Left lung (tissue), 14 donors: ENCODE data around the gene ALG12. TPM values are rescaled to one million over a fixed set of nuclear protein-coding genes. Genes with fewer than 3 reads are reported as not detected.

Experiments used
- ATAC-seq: fragments of 200-7000 bp; cut with Tn5 transposase; one replicate; pipeline ENCODE4 v1.9.1; 2020; ENCODE audit warnings: moderate library complexity
- DNase-seq, 4 donors: peaks; one replicate each; pipeline ENCODE4 v3.0.0-alpha.2; 2013 to 2020
- H3K27ac ChIP-seq, 2 donors: fragments of 200-600 bp; sonication (generic) in 1 of 2; one replicate each; pipeline versions ENCODE4 v1.5.0 to v1.8.0; 2020 to 2021
- H3K27me3 ChIP-seq, 2 donors: fragments of 200-600 bp; sonication (generic) in 1 of 2; one replicate each; pipeline versions ENCODE4 v1.5.0 to v1.8.0; 2020 to 2021
- H3K36me3 ChIP-seq, 2 donors: fragments of 200-600 bp; sonication (generic) in 1 of 2; one replicate each; pipeline versions ENCODE4 v1.5.0 to v1.8.0; 2020 to 2021
- H3K4me1 ChIP-seq, 2 donors: fragments of 200-600 bp; one replicate each; pipeline ENCODE4 v1.8.0; 2021
- H3K4me3 ChIP-seq, 2 donors: fragments of 200-600 bp; sonication (generic) in 1 of 2; one replicate each; pipeline versions ENCODE4 v1.5.0 to v1.8.0; 2020 to 2021; ENCODE audit warnings: mild to moderate bottlenecking in 1 of 2
- H3K9me3 ChIP-seq, 2 donors: fragments of 200-600 bp; sonication (generic) in 1 of 2; one replicate each; pipeline versions ENCODE4 v1.5.0 to v1.8.0; 2020 to 2021
- CTCF ChIP-seq, 2 donors: fragments of 200-600 bp; sonication (generic) in 1 of 2; IDR thresholded peaks; one replicate each; pipeline versions ENCODE4 v1.5.0 to v1.8.0; 2021; ENCODE audit warnings: antibody characterized with exemption in 2 of 2
- intact Hi-C, 2 donors: fragments of 100-400 bp; cut with DNase I; formaldehyde crosslinking; loops; one replicate each; pipeline versions ENCODE4 v1.11.2 to v1.14.2; 2022
- long read RNA-seq, 12 donors: library from polyadenylated mRNA in 2 of 12; unstranded in 2 of 12; transcript quantifications; one replicate each; pipeline ENCODE4 v2.0.0 and lab custom pipeline, GENCODE V29; 2019 to 2026
- polyA plus RNA-seq, 6 donors: library from polyadenylated mRNA; unstranded; fragments of 120-200 nt; gene quantifications; one replicate each; pipeline ENCODE4 v1.2.1, GENCODE V29; 2013; ENCODE audit not compliant: insufficient read length in 6 of 6
- total RNA-seq, 2 donors: library from RNA; stranded (reverse); fragmentation: NEBNext Ultra II Directional; extraction: Animal tissue kit (Norgen Biotek cat#: 25700); gene quantifications; one replicate each; pipeline ENCODE4 v1.2.1, GENCODE V29; 2021
- donor health status: DM: no; HTN: yes; CAD: no.
- donor health status: DM: no; HTN: no; CAD: no.

The ALG12 gene
- total RNA-seq = 10 to 100 TPM; 29.4 to 35.2 TPM
- polyA plus RNA-seq = 10 to 100 TPM; 16.4 to 32.6 (median 23.7) TPM
- long read RNA-seq, donor 1, full-length matches to known transcripts = 8 of 51 reads
- long read RNA-seq, donor 1, partial matches to known transcripts = 23 of 51 reads
- long read RNA-seq, donor 1, other reads (novel, unspliced or antisense) = 20 of 51 reads
- long read RNA-seq, donor 2, full-length matches to known transcripts = 7 of 7 reads
- long read RNA-seq, donor 2, partial matches to known transcripts = 0 of 7 reads
- long read RNA-seq, donor 2, other reads (novel, unspliced or antisense) = 0 of 7 reads
- long read RNA-seq, donor 3, full-length matches to known transcripts = 5 of 5 reads
- long read RNA-seq, donor 3, partial matches to known transcripts = 0 of 5 reads
- long read RNA-seq, donor 3, other reads (novel, unspliced or antisense) = 0 of 5 reads
- long read RNA-seq, donor 4, full-length matches to known transcripts = 15 of 22 reads
- long read RNA-seq, donor 4, partial matches to known transcripts = 3 of 22 reads
- long read RNA-seq, donor 4, other reads (novel, unspliced or antisense) = 4 of 22 reads
- long read RNA-seq, donor 5, full-length matches to known transcripts = 8 of 8 reads
- long read RNA-seq, donor 5, partial matches to known transcripts = 0 of 8 reads
- long read RNA-seq, donor 5, other reads (novel, unspliced or antisense) = 0 of 8 reads
- long read RNA-seq, donor 6, full-length matches to known transcripts = 3 of 3 reads
- long read RNA-seq, donor 6, partial matches to known transcripts = 0 of 3 reads
- long read RNA-seq, donor 6, other reads (novel, unspliced or antisense) = 0 of 3 reads
- long read RNA-seq, donor 7, full-length matches to known transcripts = 3 of 14 reads
- long read RNA-seq, donor 7, partial matches to known transcripts = 0 of 14 reads
- long read RNA-seq, donor 7, other reads (novel, unspliced or antisense) = 11 of 14 reads
- long read RNA-seq, donor 8, full-length matches to known transcripts = 4 of 40 reads
- long read RNA-seq, donor 8, partial matches to known transcripts = 18 of 40 reads
- long read RNA-seq, donor 8, other reads (novel, unspliced or antisense) = 18 of 40 reads
- long read RNA-seq, donor 9 = 0 reads
- long read RNA-seq, donor 10, full-length matches to known transcripts = 12 of 16 reads
- long read RNA-seq, donor 10, partial matches to known transcripts = 2 of 16 reads
- long read RNA-seq, donor 10, other reads (novel, unspliced or antisense) = 2 of 16 reads
- long read RNA-seq, donor 11, full-length matches to known transcripts = 5 of 5 reads
- long read RNA-seq, donor 11, partial matches to known transcripts = 0 of 5 reads
- long read RNA-seq, donor 11, other reads (novel, unspliced or antisense) = 0 of 5 reads
- long read RNA-seq, donor 12, full-length matches to known transcripts = 2 of 2 reads
- long read RNA-seq, donor 12, partial matches to known transcripts = 0 of 2 reads
- long read RNA-seq, donor 12, other reads (novel, unspliced or antisense) = 0 of 2 reads

DNA sequence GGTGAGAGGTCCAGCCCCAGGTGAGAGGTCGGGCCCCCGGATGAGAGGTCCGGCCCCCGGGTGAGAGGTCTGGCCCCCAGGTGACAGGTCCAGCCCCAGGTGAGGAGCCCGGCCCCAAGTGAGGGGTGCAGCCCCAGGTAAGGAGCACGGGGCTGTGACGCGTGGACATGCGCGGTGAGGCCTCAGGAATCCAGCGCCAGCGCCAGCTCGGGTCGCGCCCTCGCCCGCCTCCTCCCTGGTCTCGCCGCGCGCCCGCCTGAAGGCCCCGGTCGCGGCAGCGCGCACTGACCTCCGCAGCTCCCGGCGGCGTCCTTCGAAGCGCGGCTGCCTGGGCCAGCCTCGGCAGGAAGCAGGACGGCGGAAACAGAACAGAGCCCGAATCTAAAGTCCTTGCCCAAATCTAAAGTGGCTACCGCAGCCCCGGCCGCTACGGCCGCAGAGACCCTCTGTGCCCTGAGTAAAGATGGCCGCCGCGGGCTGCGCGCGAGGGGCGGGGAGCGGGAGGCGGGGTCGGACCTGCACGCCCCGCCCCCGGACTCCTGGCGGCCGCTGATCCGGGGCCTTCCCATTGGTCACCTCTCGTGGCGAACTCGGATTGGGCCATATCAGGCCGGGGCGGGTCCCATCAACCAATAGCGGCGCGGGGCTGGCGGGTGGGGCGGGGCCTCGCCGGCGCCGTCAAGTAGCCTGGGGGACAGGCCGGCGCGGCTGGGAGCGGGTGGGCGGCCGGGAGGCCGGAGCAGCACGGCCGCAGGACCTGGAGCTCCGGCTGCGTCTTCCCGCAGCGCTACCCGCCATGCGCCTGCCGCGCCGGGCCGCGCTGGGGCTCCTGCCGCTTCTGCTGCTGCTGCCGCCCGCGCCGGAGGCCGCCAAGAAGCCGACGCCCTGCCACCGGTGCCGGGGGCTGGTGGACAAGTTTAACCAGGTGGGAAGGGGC is at the start of gene ALG12, which contains the start of gene CRELD2:
ALG12 (minus strand) TSS at position 465 of the 937 bp plus-strand sequence. CDS start 4,673 bp downstream, outside the sequence.
CRELD2 (plus strand) TSS at position 661 of the 937 bp plus-strand sequence; CDS start at position 797, 136 bp downstream.
- TF ChIP-seq CTCF (IDR thresholded peaks at IDR 0.05) = no peak
- Histone ChIP-seq H3K9me3 (no peaks in the 10 kb centered on the region), H3K36me3 (peaks cover 0 to 34% of the 10 kb centered on the region in 2 donors), H3K27me3 (no peaks in the 10 kb centered on the region), H3K4me1 (peaks cover 13 to 30% of the 10 kb centered on the region in 2 donors), H3K27ac (peak within 1 kb of the TSS; percentile 96), H3K4me3 (peak within 1 kb of the TSS; percentile 87 to 93)
- DNase-seq = peak; percentile 96 to 98 (median 97)
- intact Hi-C loops = loop anchor here in 1 of 2 donors (10.0 kb wide), 1 partner anchor 143 kb away; no protein-coding TSS in a partner anchor
- ATAC-seq = peak; percentile 97

GRCh38 chr22:49967706-49968208 is 49.5 kb upstream of the ALG12 start:
- H3K4me1 ChIP-seq = peaks cover 44 to 98% of the 10 kb centered on the region in 2 donors
- DNase-seq (peak in 3 of 4 donors; percentile 49 to 79 (median 75)), ATAC-seq (no peak)
- H3K9me3 ChIP-seq = no peaks in the 10 kb centered on the region
- H3K27ac ChIP-seq = peak overlapping the region; percentile 95 to 97
- intact Hi-C loops = no loop called here
- H3K27me3 ChIP-seq = peaks cover 0 to 8% of the 10 kb centered on the region in 2 donors
- H3K4me3 ChIP-seq = peak overlapping the region in 1 of 2 donors; percentile 100
- TF ChIP-seq CTCF (IDR thresholded peaks at IDR 0.05) = no peak
- peaks cover 0 to 36% of the 10 kb centered on the region in 2 donors for H3K36me3 ChIP-seq

DNA sequence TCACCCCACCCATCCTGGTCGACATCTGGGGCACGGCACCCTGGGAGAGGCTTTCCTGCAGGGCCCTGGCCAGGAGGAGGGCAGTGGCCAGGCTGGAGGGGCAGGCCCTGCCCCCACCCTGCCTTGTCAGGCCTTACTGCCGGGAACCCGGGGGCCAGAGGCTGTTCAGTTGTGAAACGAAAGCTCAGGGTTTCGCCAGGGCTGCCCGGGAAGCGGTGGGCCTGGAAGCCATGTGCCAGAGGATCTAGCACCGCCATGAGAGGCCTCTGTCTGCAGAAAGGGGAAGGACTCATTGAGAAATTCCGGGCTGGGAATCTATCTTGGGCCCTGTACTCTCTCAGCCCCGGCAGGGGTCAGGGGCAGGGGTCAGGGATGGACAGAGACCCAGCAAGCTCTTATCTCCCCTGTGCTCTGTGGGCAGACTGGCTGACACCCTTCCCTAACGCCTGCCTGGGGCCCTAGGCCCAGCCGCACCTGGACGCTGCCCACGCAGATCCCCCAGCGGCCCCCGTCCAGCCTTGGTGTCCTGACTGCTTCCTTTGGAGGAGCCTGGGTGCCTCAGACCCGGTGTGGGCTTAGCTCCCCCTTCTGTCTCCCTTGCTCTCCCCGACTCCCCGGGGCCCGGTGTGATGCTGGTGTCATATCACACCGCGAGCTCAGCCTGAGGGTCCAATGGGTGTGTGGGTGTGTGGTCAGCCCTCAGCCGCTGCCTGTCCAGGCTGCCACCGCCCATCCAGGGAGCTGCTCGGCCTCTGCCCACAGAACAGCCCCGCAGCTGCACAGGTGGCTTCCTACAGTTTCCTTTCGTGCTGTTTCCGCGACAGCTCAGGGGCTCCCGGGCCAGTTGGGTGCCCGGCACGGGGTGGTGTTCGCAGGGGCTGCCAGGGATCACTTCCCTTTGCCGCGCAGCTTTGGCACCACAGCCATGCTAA is 48.8 kb upstream of the ALG12 start:
- TF ChIP-seq CTCF (IDR thresholded peaks at IDR 0.05) = no peak
- DNase-seq (peak in 2 of 4 donors; percentile 72 to 94), ATAC-seq (no peak)
- intact Hi-C loops = no loop called here
- Histone ChIP-seq H3K4me1 (peaks cover 43 to 97% of the 10 kb centered on the region in 2 donors), H3K27me3 (peaks cover 0 to 4% of the 10 kb centered on the region in 2 donors), H3K4me3 (peak overlapping the region in 1 of 2 donors; percentile 100), H3K9me3 (no peaks in the 10 kb centered on the region), H3K27ac (peak overlapping the region; percentile 95 to 97), H3K36me3 (peaks cover 0 to 42% of the 10 kb centered on the region in 2 donors)
